Measurements from ENCODE around the gene LRRC43.

- TF ChIP-seq ZNF207 (IDR thresholded peaks at IDR 0.05; ENCODE audit: borderline replicate concordance) (no peak), DPF2 (IDR thresholded peaks at IDR 0.05) (no peak), PML (IDR thresholded peaks at IDR 0.05; ENCODE audit: low read length) (no peak), EZH2 (IDR thresholded peaks at IDR 0.05; ENCODE audit: borderline replicate concordance, control insufficient read depth, low read depth, low read length) (no peak), ZNF622 (IDR thresholded peaks at IDR 0.05) (no peak), POLR2A (IDR thresholded peaks at IDR 0.05; ENCODE audit: low read depth, low read length) (no peak), CTCF (IDR thresholded peaks at IDR 0.05 in 2 of 3, conservative IDR thresholded peaks at IDR 0.05 in 1 of 3; ENCODE audit: control insufficient read depth in 2 of 3, extremely low read depth in 1 of 3, insufficient read depth in 1 of 3, low read depth in 3 of 3, low read length in 3 of 3) (no peak), RFX5 (IDR thresholded peaks at IDR 0.05; ENCODE audit: low read depth, low read length) (no peak), MYC (IDR thresholded peaks at IDR 0.05; ENCODE audit: insufficient read depth, insufficient read length, insufficient replicate concordance, low read length, severe bottlenecking) (no peak), YY1 (IDR thresholded peaks at IDR 0.05; ENCODE audit: low read depth, low read length) (no peak), CBX5 (IDR thresholded peaks at IDR 0.05; ENCODE audit: low read depth) (no peak), ELK1 (IDR thresholded peaks at IDR 0.05; ENCODE audit: low read depth, low read length) (no peak), CEBPZ (IDR thresholded peaks at IDR 0.05; ENCODE audit: low read depth, low read length) (no peak)
Observed at GRCh38 chr12:122133192-122133950, 49.6 kb upstream of the LRRC43 start.

Data from GM12878 (cell line).